Lower leg skin (tissue), 3 donors: ENCODE measurements around the gene NME8.

Source experiments
- CTCF ChIP-seq, 3 donors: fragments of 450-650 bp; IDR thresholded peaks; one replicate each; pipeline ENCODE4 v1.5.1; 2016; ENCODE audit warnings: antibody characterized with exemption in 3 of 3, mild to moderate bottlenecking in 3 of 3, moderate library complexity in 2 of 3
- POLR2A ChIP-seq, 2 donors: fragments of 450-650 bp; IDR thresholded peaks; one replicate each; pipeline ENCODE4 v1.6.1; 2016 to 2017; ENCODE audit warnings: antibody characterized with exemption in 2 of 2, mild to moderate bottlenecking in 1 of 2, moderate library complexity in 1 of 2

- TF ChIP-seq CTCF (IDR thresholded peaks at IDR 0.05) (no peak), POLR2A (IDR thresholded peaks at IDR 0.05) (no peak)
These were observed 27.5 kb upstream of the NME8 start for GRCh38 chr7:37820708-37821468.
